PFSK-1 (cell line): Measurements from ENCODE around the gene DENND2A.

ENCODE experiments used
- FOXP2 ChIP-seq: optimal IDR thresholded peaks from 2 replicates; pipeline ENCODE3; 2011; ENCODE audit warnings: borderline replicate concordance, control low read depth, inconsistent platforms; ENCODE audit not compliant: insufficient read depth; ENCODE audit errors: extremely low read length, extremely low read depth
- POLR2AphosphoS5 ChIP-seq: IDR thresholded peaks from 2 replicates; pipeline ENCODE4 v1.6.1; 2012; ENCODE audit warnings: low read depth, mild to moderate bottlenecking, control low read depth, low read length, moderate library complexity
- REST ChIP-seq, 2 experiments: IDR thresholded peaks; 2 replicates each; pipeline versions ENCODE4 v1.6.1 to v1.8.0; 2011 to 2012; ENCODE audit warnings: low read depth in 2 of 2, low read length in 2 of 2, control low read depth in 1 of 2, inconsistent platforms in 1 of 2, mild to moderate bottlenecking in 1 of 2, moderate library complexity in 1 of 2; ENCODE audit not compliant: insufficient read depth in 1 of 2
- SIN3A ChIP-seq: IDR thresholded peaks from 2 replicates; pipeline ENCODE4 v1.6.1; 2012; ENCODE audit warnings: mild to moderate bottlenecking, low read length, moderate library complexity, borderline replicate concordance; ENCODE audit not compliant: insufficient read depth
- TAF1 ChIP-seq: IDR thresholded peaks from 2 replicates; pipeline ENCODE4 v1.6.1; 2012; ENCODE audit warnings: low read length, control low read depth, borderline replicate concordance; ENCODE audit not compliant: insufficient read depth

Gene DENND2A

GRCh38 chr7:140667476-140667875 is 26.9 kb upstream of the DENND2A start:
- TF ChIP-seq POLR2AphosphoS5 (no peak), SIN3A (no peak), FOXP2 (no peak), REST (IDR thresholded peaks at IDR 0.05; ENCODE audit: insufficient read depth in 1 of 2, low read depth in 2 of 2, low read length in 2 of 2) (no peak), TAF1 (no peak)

GRCh38 chr7:140661124-140661523 is 20.5 kb upstream of the DENND2A start:
- TF ChIP-seq SIN3A, result no peak
- TF ChIP-seq REST (IDR thresholded peaks at IDR 0.05; ENCODE audit: insufficient read depth in 1 of 2, low read depth in 2 of 2, low read length in 2 of 2), result no peak
- TF ChIP-seq POLR2AphosphoS5, result no peak
- no peak for TF ChIP-seq TAF1

DNA sequence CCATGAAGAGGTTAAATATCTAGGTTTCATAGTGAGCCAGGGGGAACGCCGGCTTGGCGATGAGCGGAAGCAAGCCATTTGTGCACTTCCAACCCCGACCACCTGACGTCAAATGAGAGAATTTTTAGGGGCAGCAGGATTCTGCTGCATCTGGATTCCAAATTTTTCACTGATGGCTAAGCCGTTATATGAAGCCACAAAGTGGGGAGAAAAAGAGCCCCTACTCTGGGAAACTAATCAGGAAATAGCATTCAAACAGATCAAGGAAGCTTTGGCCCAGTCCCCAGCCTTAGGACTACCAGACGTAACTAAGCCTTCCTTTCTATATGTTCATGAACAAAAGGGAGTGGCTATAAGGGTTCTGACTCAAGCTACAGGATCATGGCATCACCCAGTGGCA is 19.2 kb upstream of the DENND2A start:
- TF ChIP-seq TAF1, result no peak
- no peak for TF ChIP-seq POLR2AphosphoS5
- TF ChIP-seq SIN3A, result no peak
- no peak for TF ChIP-seq FOXP2

- TF ChIP-seq REST (IDR thresholded peaks at IDR 0.05; ENCODE audit: insufficient read depth in 1 of 2, low read depth in 2 of 2, low read length in 2 of 2), result no peak
- no peak for TF ChIP-seq TAF1
- TF ChIP-seq SIN3A, result no peak
- TF ChIP-seq POLR2AphosphoS5, result no peak
Measured at GRCh38 chr7:140657891-140658290, 17.3 kb upstream of the DENND2A start.

DNA sequence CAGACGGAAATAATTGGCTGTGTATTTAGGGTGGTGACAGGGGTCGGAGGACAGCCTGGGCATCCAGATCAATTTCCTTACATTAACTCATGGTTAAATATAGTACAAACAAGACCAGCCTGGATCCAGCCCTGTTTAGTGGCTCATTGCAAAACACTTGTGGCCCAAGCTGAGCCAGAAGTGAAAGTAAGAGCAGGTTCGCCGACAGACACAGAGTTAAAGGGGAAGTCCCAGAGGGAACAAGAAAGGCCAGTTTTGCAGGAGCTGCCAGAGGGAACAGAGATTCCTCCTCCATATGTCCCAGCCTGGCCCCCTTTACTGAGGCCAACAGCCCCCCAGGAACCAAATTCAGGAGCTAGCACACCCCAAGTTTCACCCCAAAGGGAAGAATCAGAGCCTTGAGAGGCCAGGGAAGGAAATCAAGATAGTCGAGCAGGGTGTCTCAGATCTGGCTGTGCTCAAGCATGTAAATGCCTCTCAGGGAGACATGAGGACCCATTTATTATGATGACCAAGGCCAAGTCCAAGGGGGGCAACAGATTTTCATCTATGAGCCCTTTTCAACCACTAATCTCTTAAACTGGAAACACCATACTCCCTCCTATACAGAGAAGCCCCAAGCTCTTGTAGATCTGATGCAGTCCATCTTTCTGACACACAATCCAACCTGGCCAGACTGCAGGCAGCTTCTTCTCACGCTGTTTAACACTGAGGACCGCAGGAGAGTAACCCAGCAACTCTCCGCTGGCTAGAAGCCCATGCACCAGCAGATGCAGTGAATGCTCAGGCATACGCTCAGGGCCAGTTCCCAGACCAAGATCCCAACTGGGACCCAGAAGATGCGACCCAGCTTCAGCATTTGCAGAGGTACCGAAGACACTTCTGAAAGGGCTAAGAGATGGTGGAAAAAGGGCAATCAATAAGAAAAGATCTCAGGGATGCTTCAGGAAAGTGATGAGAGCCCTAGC is 16.2 kb upstream of the DENND2A start:
- TF ChIP-seq TAF1, result no peak

- TF ChIP-seq POLR2AphosphoS5, result no peak
- no peak for TF ChIP-seq FOXP2
- TF ChIP-seq SIN3A, result no peak
- no peak for TF ChIP-seq REST (IDR thresholded peaks at IDR 0.05; ENCODE audit: insufficient read depth in 1 of 2, low read depth in 2 of 2, low read length in 2 of 2)
- TF ChIP-seq TAF1, result no peak
Measured at GRCh38 chr7:140655511-140656408, 15.1 kb upstream of the DENND2A start.
